NCI-H146 treated with DMSO at 0.1 percent for 48 hours (cell line): ENCODE data around the gene PSMB3.

Experiments
- DNase-seq: peaks from one replicate; lab custom pipeline; 2025; ENCODE audit not compliant: unreplicated experiment; lab: John Stamatoyannopoulos, UW

The PSMB3 gene

DNA sequence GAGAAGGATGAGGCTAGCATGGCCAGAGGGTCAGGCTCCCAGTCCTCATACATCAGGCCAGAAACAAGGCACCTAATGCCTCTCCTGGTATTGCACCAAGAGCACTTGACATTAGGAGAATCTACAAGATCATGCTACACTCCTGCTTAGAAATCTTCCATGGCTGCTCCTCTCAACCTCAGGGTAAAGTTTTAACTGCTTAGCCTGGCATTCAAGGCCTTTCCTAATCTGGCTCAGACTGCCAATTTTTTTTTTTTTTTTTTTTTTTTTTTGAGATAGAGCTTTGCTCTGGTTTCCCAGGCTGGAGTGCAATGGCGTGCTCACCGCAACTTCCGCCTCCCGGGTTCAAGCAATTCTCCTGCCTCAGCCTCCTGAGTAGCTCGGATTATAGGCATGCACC lies 38.6 kb downstream of the PSMB3 start:
- no peak for DNase-seq

DNA sequence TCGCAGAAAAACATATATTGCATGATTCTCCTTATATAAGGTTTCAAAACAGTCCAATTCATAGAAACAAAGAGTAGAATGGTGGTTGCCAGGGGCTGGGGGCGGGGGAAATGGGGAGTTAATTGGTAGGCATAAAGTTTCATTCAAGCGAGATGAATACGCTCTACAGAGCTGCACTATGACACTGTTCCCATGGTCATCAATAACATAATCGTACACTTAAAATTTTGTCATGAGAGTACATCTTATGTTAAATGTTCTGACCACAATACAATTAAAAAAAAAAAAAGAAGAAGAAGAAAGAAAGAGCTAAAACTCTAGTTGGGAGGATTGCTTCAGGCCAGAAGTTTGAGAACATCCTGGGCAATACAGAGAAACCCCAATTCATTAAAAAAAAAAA lies 41.7 kb downstream of the PSMB3 start:
- no peak for DNase-seq

DNA sequence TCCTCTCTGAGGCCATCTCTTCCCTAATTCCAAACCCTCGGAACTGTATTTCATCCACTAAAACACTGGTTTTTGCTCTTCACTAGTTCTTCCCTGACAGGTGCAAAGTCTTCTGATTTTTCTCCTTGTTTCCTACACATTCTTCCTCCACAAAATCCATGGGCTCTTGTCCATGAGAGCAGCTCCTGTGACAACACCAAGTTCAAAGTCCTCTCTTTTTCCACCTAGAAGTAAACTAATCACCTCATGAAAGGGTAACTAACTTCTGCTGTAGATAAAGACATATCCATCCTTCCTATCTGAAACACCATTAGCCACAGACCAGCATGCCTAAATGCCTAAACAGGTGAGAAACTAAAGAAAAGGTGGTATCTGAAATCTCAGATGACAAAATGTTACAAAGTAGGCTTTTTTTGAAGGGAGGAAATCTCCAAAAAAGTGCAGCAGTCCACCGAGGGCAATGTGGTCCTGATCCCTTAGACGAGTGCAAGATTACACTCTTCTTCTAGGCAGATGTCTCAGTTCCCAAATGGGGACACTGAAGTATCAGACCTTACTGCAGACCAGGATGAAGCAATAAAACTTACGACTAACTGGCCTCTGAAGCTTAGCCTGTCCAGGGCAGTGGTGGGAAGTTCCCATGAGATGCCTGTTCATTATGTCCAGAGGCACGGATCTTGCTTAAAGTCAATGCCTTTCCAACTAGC lies 44.1 kb downstream of the PSMB3 start:
- DNase-seq: no peak

DNA sequence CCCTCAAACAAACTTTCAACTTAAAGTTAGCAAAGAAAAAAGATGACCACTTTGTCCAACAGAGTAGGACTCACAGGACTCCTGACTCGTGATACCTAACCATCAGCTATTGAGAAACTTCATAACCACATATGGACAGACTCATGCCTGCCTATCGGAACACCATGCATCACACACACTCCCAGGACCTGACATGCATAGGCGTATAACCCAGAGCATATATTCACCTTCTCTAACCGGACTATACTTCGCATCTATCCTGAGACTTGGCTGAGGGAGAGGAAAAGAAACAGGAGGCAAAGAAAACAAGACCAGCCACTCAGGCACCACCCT lies 44.6 kb downstream of the PSMB3 start:
- DNase-seq: no peak

DNA sequence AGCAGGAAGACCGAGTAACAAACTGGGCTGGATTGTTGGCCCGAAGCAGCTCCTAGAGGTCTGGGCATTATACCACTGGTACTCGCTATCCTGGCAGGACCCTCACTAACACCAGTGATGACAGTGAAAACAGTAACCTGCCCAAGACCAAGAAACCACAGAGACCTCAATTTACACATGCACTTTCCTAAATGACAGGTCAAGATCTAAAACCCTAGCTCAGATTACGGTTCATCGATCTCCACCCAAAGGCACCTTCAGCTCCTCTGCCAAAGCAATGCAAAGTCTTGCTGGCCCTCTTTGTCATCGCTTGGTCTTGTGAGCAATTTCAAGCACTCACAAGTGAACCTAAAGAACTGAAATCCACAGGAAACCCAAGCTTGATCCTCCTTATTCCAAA lies 45.3 kb downstream of the PSMB3 start:
- no peak for DNase-seq

DNA sequence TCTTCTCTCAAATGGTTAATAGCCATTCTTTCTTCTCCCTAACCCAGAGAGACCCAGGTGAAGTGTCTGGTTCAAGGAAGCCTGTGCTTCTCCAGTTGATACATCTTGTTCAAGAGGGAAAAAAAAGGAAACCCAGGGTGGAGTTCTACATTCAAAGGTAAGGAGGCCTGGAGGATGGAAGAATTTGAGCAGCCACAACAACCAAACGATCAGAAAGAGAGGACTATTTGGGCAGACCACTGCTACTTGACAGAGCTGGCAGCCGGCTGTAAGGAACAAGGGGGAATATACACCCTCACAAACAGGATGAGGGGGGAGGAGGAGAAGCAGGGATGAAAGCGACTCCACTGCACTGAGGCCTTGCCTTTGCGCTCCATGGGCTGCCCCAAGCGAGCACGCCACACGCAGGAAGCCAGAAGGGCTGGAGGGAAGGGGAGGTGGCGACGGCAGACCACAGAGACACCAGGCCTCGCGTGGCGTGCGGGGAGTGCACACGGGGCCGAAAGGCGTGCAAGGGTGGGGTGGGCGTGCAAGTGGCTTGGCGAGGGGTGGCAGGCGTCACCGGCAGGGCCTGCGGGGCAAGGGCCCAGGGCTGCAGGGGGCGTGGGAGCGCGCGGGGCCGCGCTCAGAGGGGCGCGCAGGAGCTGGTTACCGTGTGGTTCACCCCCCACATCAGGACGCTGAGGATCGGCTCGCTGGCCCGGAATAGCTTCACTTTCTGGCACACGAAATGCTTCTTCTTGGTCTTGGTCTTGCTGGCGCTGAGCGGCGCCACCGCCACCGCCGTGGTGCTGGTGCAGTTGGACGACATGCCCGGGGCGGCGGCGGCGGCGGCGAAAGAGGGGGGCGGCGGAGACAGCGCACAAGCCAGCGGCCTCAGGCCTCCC lies 46.3 kb downstream of the PSMB3 start:
- no peak for DNase-seq

DNA sequence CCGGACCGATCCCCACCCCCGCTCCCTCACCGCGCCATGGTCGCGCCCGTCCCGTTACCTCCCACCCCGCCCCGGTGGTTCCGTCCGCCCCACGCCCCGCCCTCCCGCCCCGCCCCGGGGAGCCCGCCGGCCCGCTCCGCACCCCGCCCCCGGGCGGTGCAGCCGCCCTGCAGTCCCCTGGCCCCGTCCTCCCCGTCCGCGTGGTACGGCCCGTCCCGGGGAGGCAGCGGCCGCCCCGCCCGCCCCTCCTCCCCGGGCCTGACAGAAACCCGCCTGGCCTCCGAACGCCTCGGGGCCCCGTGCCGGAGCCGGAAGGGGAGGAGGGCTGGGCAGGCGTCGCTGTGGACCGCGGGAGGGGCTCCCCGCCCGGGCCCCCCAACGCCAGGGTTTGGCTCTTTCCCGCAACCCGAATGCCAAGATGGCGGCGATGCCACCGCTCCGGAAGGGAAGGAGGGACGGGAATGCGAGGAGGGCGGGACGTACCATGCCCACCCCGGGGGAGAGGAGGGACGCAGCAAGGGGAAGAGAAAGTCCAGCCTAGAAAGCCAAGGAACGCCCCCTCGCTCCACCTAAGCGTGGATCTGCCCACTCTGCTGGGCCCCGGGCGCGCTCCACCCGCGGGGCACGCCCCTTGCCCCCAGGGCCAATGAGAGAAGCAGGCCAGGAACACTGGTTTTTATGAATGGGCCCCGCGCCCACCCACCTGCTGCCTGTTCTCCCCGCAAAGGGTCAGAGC lies 47.1 kb downstream of the PSMB3 start, which contains the start of gene PIP4K2B:
TSS of gene PIP4K2B (minus strand) at position 56 of the 736 bp plus-strand sequence. CDS start 132 bp downstream, outside the sequence.
- peak; percentile 94 for DNase-seq

DNA sequence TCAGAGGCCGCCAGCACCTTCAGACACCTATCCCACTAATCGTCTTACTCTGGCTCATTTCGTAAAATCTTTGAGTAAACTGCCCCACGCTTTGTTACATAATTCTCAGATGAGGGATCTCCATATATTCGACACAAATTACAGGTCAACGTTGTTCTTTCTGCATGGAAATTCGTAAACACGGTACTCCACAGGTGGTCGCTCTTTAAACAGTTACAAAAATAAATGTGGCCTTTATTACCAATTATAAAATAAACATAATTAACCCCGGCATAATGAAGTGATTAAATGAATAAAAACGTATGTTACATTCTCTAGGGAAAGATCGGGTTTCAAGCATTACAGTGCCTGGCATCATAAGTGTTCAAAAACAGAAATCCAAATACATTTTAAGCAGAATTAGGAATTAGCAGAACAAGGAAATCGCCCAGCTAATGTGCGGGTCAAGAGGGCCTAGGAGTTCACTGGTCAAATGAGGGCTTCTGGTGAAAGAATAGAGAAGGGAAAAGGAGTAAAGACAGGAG lies 47.8 kb downstream of the PSMB3 start:
- peak; percentile 65 for DNase-seq

DNA sequence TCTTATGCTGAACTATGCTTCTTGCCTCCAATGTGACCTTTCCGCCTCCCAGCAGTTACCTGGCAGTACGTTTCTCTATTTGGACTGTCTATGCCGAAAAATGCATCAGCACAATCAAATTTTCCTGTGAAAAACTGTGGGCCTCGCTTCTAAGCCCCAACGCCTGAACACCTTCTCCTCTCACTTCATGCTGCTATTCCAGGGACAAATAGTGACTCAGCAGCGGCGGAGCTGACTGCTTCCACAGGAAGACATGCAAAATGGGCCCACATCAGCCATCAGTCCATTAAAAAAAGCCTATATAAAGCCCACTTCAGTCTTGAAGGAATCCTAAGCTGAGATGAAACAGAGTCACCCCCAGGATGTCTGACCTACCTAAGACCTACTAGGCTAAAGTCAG lies 57.3 kb downstream of the PSMB3 start:
- no peak for DNase-seq
